Esophagus muscularis mucosa (tissue), 3 donors: ENCODE measurements around the gene EIF3F.

Source experiments
- CTCF ChIP-seq, 3 experiments: fragments of 200-600 bp in 2 of 3; fragments of 450-650 bp in 1 of 3; sonication (generic) in 2 of 3; IDR thresholded peaks; one replicate each; pipeline ENCODE4 v1.5.1; 2017 to 2019; ENCODE audit warnings: antibody characterized with exemption in 3 of 3, mild to moderate bottlenecking in 2 of 3, moderate library complexity in 1 of 3
- POLR2A ChIP-seq: fragments of 450-650 bp; IDR thresholded peaks from one replicate; pipeline ENCODE4 v1.6.1; 2017; ENCODE audit warnings: antibody characterized with exemption, moderate library complexity, mild to moderate bottlenecking, low read depth
- POLR2AphosphoS5 ChIP-seq, 2 donors: sonication (generic); formaldehyde crosslinking; IDR thresholded peaks; one replicate each; pipeline ENCODE4 v1.6.1; 2017; ENCODE audit warnings: antibody characterized with exemption in 2 of 2

DNA sequence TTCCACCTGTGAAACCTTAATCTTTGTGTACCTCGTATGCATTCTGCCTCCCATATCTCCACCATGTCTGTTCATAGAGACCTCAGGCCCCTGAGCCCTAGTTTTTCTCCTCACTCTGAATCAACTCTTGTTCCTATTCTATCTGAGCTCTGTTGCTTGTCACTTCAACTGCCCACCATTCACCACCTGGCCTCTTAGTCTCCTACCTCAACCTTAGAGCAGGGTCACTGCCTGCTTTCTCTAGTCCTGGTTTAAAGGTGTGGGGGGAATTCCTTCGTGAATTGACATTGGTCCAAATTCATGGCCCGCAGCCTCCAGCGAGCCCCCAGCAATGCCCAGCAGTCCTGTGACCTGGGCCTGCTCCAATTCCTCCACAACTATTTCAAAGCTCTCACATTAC, 54.4 kb downstream of the EIF3F start:
- TF ChIP-seq CTCF (IDR thresholded peaks at IDR 0.05) (no peak), POLR2AphosphoS5 (IDR thresholded peaks at IDR 0.05) (no peak), POLR2A (no peak)
